Measurements from ENCODE around the gene FUS. TPM values are rescaled to one million over a fixed set of nuclear protein-coding genes. Genes with fewer than 3 reads are reported as not detected.

Gene FUS
- total and polyA plus RNA-seq, 2 of the 8 experiments (the other 6 are each of a cell fraction or from before 2014, with no cell fraction given): 484 to 685 TPM

DNA sequence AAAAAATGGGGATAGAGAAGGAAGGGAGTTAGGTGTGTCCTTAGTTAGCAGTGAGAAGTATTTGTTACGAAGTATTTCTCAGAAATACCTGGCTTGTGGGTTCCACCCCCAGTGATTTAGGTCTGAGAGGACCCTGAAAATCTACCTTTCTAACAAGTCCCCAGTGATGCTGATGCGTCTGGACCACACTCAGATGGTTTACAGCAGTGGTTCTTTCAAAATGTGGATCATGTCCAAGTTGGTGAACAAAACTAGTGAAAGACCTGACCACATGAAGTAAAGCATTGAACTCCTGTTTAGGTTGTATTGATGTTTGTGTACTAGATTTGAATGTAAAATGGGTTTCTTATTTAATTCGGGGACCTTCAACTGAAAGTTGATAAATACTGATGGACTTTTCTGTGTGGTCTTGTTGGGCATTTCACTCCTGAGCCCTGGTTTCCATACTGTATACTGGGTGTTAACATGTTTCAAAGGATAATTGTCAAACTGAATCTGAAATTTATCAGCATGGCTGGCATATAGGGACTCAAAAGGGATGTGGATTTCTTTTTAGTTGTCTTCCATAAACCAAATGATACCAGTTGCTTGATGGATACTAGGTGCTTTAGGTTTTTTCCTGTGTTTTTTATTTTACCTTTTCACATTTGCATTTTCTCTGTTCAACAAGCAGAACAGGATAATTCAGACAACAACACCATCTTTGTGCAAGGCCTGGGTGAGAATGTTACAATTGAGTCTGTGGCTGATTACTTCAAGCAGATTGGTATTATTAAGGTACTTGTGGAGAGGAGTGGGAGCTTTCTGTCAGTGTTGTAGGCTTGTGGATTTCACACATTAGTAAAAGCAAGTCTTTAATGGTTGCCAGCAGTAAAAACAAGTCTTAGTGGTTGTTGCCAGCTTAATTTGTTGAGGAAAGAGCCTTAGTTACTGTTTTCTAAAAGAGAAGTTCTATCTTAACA, 8.8 kb downstream of the FUS start:
- H3K18ac ChIP-seq (ENCODE audit: extremely low read depth, low read length): no peak overlapping the region
- no peak overlapping the region for H4K8ac ChIP-seq (ENCODE audit: extremely low read depth, insufficient read depth, low read length)
- no peak overlapping the region for H4K5ac ChIP-seq (ENCODE audit: insufficient read length, low read depth, low read length)
- no peak for DNase-seq (ENCODE audit: low read depth in 1 of 2, low spot score in 2 of 2)
- no peak overlapping the region for H3K4me2 ChIP-seq (ENCODE audit: insufficient read depth in 1 of 2, low read depth in 2 of 2, low read length in 2 of 2)
- no peak overlapping the region for H3K9ac ChIP-seq (replicated peaks in 1 of 4; ENCODE audit: extremely low read depth in 1 of 4, low read depth in 3 of 4, low read length in 3 of 4)
- no peaks in the 10 kb centered on the region; a peak in 2 of 7 replicates for H3K4me1 ChIP-seq (replicated peaks in 1 of 4; ENCODE audit: control insufficient read depth in 3 of 4, insufficient read depth in 4 of 4, low read length in 3 of 4)
- H3K56ac ChIP-seq (replicated peaks; ENCODE audit: insufficient read length, low read depth, low read length): no peak overlapping the region
- 92% methylated on average over 3 of the region's 3 CpGs; no CpG with 5 or more reads in 1 of the 2 experiments for WGBS, 2 experiments (ENCODE audit: extremely low coverage in 1 of 2, insufficient coverage in 1 of 2, insufficient read length in 1 of 2, insufficient replicate concordance in 2 of 2, low coverage in 1 of 2, low lambda C conversion rate in 2 of 2, missing lambda C conversion rate in 1 of 2)
- H2BK12ac ChIP-seq (ENCODE audit: low read depth, low read length): no peak overlapping the region
- no peak overlapping the region for H4K91ac ChIP-seq (replicated peaks; ENCODE audit: insufficient read length, low read length)
- no peak overlapping the region for H2BK5ac ChIP-seq (ENCODE audit: low read depth, low read length)
- H3K27me3 ChIP-seq (replicated peaks in 1 of 4; ENCODE audit: control insufficient read depth in 3 of 4, extremely low read depth in 1 of 4, insufficient read depth in 3 of 4, low read length in 3 of 4): no peaks in the 10 kb centered on the region
- H2AK5ac ChIP-seq (ENCODE audit: low read depth, low read length): no peak overlapping the region
- H3K36me3 ChIP-seq (ENCODE audit: control insufficient read depth in 2 of 4, insufficient read depth in 4 of 4, low read length in 3 of 4): peaks cover 81 to 100% (median 97%) of the 10 kb centered on the region in 4 experiments
- H4K20me1 ChIP-seq (replicated peaks in 1 of 2; ENCODE audit: control insufficient read depth in 1 of 2, insufficient read depth in 2 of 2, low read length in 2 of 2): peaks cover 20 to 54% of the 10 kb centered on the region in 2 experiments
- peaks cover 8 to 68% of the 10 kb centered on the region in 2 experiments for H3K79me2 ChIP-seq (ENCODE audit: control insufficient read depth in 1 of 2, insufficient read depth in 2 of 2, low read length in 2 of 2)
- H3K79me1 ChIP-seq (ENCODE audit: low read depth, low read length): peaks cover 11% of the 10 kb centered on the region
- no peak overlapping the region for H3K4me3 ChIP-seq (ENCODE audit: extremely low read depth in 1 of 4, insufficient read depth in 2 of 4, low read depth in 3 of 4, low read length in 4 of 4)
- H3K23me2 ChIP-seq (ENCODE audit: low read depth, low read length): no peaks in the 10 kb centered on the region
- H3K27ac ChIP-seq (ENCODE audit: low read depth, low read length): no peak overlapping the region
- no peak overlapping the region for H2AFZ ChIP-seq (ENCODE audit: low read length)
- no peak for TF ChIP-seq EGR1 (IDR thresholded peaks at IDR 0.05; ENCODE audit: borderline replicate concordance, low read depth, low read length)
- TF ChIP-seq SUZ12 (IDR thresholded peaks at IDR 0.05; ENCODE audit: low read length): no peak
- TF ChIP-seq, protein P1, sequence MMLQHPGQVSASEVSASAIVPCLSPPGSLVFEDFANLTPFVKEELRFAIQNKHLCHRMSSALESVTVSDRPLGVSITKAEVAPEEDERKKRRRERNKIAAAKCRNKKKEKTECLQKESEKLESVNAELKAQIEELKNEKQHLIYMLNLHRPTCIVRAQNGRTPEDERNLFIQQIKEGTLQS (IDR thresholded peaks at IDR 0.05; ENCODE audit: insufficient read depth, low read depth, low read length): no peak
- no peak for TF ChIP-seq SP4 (IDR thresholded peaks at IDR 0.05; ENCODE audit: low read length)
- peak; percentile 70; the same call in 1 of the 2 replicates for TF ChIP-seq POLR2AphosphoS5 (IDR thresholded peaks at IDR 0.05; ENCODE audit: low read depth, low read length)
- TF ChIP-seq CBX8 (IDR thresholded peaks at IDR 0.05; ENCODE audit: borderline replicate concordance, low read depth, low read length): no peak
- no peak for TF ChIP-seq NANOG (IDR thresholded peaks at IDR 0.05; ENCODE audit: insufficient read depth, low read depth, low read length, poor library complexity, severe bottlenecking)
- H2BK15ac ChIP-seq (ENCODE audit: low read length): no peak overlapping the region
- FAIRE-seq: no peak
- H3K14ac ChIP-seq (ENCODE audit: insufficient read length): no peak overlapping the region
- POLR2A ChIA-PET (ENCODE audit: partially characterized antibody): interaction anchor here (0.7 to 17.4 kb wide), 14 partner anchors 9 to 340 kb away, joined by 3 to 430 read pairs (median 6); partner anchors contain the start of genes FUS, KAT8, PRSS8 and PYCARD
- H3K9me3 ChIP-seq (ENCODE audit: insufficient read depth in 2 of 2, low read depth in 1 of 2, low read length in 1 of 2): no peaks in the 10 kb centered on the region
- H3K23ac ChIP-seq (ENCODE audit: insufficient read length): no peak overlapping the region
- H2BK20ac ChIP-seq (ENCODE audit: low read length): no peak overlapping the region
- no peak overlapping the region for H2BK120ac ChIP-seq (replicated peaks; ENCODE audit: low read depth, low read length)
- CTCF ChIA-PET (ENCODE audit: partially characterized antibody): interaction anchor here (1.0 kb wide), 1 partner anchor 26 kb away, joined by 3 read pairs; no protein-coding TSS in a partner anchor
- H3K4ac ChIP-seq (replicated peaks; ENCODE audit: insufficient read length, low read depth, low read length): no peak overlapping the region
